Cardiac fibroblast (primary cell): ENCODE measurements around the gene TSPEAR.
A peak's percentile ranks its signal among the peaks of the same experiment; 100 is the strongest.

Experiments
- DNase-seq, 2 donors: peaks; one replicate each; pipeline versions ENCODE4 v3.0.0 to v3.0.0-alpha.2; 2010; ENCODE audit warnings: low read depth in 2 of 2
- H3K4me3 ChIP-seq, 2 donors: replicated peaks in 1 of 2; 1 replicate in 1 of 2; 2 replicates in 1 of 2; pipeline ENCODE4 v1.5.1; 2011; ENCODE audit warnings: low read depth in 2 of 2, low read length in 2 of 2, mild to moderate bottlenecking in 2 of 2, moderate library complexity in 1 of 2
- CTCF ChIP-seq: IDR thresholded peaks from one replicate; pipeline ENCODE4 v1.5.1; 2011; ENCODE audit warnings: low read depth, mild to moderate bottlenecking, low read length, inconsistent platforms

Gene TSPEAR

GRCh38 chr21:44740742-44741141 is 29.4 kb upstream of the TSPEAR start:
- DNase-seq, result no peak
- TF ChIP-seq CTCF, result no peak
- H3K4me3 ChIP-seq, result no peak overlapping the region

DNA sequence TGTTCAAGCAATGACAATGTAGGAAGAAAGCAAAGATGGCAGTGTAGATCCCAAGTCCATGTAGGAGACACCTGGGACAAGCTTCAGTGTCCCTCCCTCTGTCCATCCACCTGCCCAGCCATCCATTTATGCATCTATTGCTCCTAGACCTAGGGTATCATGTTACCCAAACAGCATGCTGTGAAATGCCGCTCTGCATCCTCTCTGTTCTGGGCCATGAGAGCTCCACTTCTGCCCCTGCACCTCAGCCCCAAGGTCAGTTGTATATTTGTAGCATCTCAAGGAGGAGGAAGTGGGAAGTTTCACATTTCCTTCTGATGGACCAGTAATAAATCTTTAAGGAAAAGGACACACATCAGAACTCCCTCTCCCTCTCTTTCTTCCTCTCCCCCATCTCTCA is 27.9 kb upstream of the TSPEAR start:
- no peak for DNase-seq
- no peak overlapping the region for H3K4me3 ChIP-seq
- no peak for TF ChIP-seq CTCF

DNA sequence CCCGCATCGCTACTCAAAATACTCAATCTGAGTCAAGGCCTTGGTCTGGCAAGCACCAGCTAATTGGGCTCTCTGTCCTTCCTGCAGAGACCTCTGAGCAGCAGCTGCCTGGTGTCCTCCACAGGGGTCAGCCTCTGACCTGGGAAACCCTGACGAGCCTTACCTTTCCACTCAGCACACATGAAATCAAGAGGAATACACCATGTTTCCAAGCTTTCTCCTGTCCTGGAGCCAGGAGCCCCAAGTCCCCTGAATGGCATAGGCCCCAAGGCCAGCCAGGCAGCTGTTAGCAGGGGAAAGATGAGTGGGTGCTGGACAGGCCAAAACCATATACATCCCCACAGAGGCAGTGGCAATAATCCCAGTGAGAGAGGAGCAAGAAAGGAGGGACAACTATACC is 27.2 kb upstream of the TSPEAR start:
- no peak for TF ChIP-seq CTCF
- H3K4me3 ChIP-seq, result no peak overlapping the region
- DNase-seq, result no peak

GRCh38 chr21:44737706-44738354 is 26.5 kb upstream of the TSPEAR start:
- TF ChIP-seq CTCF, result no peak
- DNase-seq, result peak; percentile 17 to 50
- no peak overlapping the region for H3K4me3 ChIP-seq

GRCh38 chr21:44736291-44737004 is 25.1 kb upstream of the TSPEAR start:
- no peak overlapping the region for H3K4me3 ChIP-seq
- DNase-seq, result no peak
- no peak for TF ChIP-seq CTCF

DNA sequence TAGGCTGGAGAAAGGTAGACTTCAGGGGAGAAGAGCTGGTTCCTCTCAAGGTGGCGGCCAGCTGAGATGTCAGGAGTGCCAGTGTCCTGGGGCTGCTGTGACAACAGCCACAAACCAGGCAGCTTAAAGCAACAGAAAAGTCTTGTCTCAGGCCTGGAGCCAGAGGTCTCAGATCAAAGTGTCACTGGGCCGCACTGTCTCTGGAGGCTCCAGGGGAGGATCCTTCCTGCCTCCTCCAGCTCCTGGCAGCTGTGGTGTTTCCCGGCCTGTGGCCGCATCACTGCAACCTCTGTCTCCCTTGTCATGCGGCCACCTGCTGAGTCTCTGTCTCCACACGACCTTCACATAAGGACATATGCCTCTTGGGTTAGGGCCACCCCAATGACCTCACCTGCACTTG is 24.4 kb upstream of the TSPEAR start:
- no peak for DNase-seq
- TF ChIP-seq CTCF, result no peak

More for the DNA sequence above, 24.4 kb upstream of the TSPEAR start:
- H3K4me3 ChIP-seq, result no peak overlapping the region
